NCI-H2196 treated with DMSO at 0.1 percent for 48 hours (cell line): ENCODE results near the gene KISS1.

Source experiments
- DNase-seq: peaks from one replicate; lab custom pipeline; 2025; ENCODE audit not compliant: unreplicated experiment; lab: John Stamatoyannopoulos, UW

The KISS1 gene

GRCh38 chr1:204218552-204218951, 22.3 kb upstream of the KISS1 start:
- no peak for DNase-seq

DNA sequence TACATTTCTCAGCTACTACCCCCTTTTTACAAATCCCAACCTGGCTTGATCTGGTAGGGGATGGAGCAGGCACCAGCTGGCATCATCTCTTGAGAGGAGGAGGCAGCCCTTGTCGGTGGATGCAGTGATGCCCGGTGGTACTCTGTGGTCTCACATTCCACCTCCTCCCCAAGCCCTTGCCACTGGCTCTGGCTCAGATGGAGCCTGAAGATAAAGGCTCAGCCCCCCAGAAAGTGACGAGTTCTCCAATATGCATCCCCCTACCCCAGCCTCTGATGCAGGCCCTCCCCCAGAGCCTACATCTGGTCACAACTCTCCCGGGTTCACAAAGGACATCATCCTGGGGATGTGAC, 21.3 kb upstream of the KISS1 start:
- DNase-seq, result no peak

GRCh38 chr1:204216880-204217647, 20.8 kb upstream of the KISS1 start:
- DNase-seq, result no peak

- DNase-seq, result no peak
Measured at GRCh38 chr1:204216236-204216635, 19.9 kb upstream of the KISS1 start.

DNA sequence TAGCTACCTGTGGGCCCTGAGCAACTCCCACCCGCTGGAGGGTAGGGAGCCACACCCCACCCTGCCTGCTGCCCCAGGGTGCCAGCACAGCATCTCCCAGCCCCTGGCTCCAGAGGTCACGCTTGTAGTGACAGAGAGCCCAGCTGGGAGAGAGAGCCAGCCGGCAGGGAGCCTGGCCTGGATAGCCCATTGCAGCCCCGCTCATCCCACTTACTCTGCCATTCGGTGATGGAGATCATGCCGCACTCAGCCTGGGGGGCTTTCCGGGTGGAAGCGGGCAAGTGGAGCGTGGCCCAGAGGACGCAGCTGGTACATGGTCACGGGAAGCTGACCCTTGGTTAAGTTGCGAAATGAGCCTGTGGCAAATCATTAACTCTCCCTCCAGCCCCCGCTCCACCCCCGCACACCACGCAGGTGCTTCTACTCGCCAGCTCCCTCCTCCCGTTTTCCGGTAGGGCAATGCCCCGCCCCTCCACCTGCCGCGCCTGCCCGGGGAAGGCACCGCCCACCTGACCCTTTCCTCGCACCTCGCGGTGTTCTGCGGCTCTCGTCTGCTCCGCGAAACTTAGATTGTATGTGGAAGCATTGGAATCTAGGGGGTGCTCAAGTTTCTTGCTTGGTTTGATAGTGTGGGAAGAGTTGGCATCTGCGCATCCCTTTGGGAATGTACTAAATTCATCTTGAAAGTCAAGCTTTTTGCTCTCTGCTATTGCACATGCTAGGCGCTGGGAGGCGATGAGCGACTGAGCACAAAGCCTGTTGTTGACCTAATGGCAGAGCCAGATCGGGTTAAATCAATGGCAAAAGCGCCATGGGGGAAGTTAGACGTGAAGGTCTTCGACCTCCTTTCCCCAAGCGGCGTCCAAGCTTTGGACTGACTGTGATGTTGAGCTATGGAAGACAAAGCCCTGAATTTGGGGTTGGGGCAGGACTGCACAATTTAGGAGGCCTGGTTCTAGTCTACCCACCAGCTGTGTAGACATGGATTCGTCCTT, 17.7 kb upstream of the KISS1 start, which contains the start of gene GOLT1A:
Gene GOLT1A (minus strand): TSS at position 321 of the 995 bp plus-strand sequence. CDS start 82 bp downstream, at position 239.
- DNase-seq, result no peak

- no peak for DNase-seq
Measured at GRCh38 chr1:204212715-204213114, 16.4 kb upstream of the KISS1 start.

GRCh38 chr1:204211046-204211445, 14.8 kb upstream of the KISS1 start:
- DNase-seq, result no peak

GRCh38 chr1:204207136-204207616, 10.9 kb upstream of the KISS1 start:
- peak; percentile 13 for DNase-seq

DNA sequence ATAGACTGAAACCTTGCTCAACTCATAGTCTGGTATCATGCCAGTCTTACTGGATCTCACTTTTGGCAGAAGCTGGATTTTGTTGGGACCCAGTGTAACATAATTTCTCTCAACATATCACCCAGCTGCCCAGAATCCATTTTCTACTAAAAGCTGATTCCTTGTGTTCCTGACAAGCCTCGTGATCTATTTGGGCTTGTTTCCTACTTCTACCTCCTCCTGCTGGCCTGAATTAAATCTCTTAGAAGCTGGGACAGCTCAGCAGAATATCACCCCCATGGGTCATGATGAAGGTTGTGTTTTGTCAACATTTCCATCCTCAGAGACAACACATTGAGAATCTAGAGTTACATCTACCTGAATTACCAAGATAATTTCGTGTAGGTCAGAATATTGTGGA, 9.8 kb upstream of the KISS1 start:
- DNase-seq, result no peak

GRCh38 chr1:204205486-204205885, 9.2 kb upstream of the KISS1 start:
- DNase-seq, result no peak

DNA sequence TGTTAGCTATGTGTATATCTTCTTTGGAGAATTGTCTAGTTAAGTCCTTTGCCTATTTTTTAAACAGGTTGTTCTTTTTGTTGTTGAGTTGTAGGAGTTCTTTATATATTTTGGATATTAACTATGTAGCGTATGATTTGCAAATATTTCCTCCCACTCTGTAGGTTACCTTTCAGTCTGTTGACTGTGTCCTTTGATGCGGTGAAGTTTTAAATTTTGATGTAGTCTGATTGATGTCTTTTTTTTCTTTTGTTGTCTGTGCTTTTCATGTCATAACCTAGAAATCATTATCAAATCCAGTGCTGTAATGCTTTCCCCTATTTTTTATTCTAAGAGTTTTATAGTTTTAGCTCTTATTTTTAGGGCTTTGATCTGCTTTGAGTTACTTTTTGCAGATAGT, 8.7 kb upstream of the KISS1 start:
- no peak for DNase-seq

DNA sequence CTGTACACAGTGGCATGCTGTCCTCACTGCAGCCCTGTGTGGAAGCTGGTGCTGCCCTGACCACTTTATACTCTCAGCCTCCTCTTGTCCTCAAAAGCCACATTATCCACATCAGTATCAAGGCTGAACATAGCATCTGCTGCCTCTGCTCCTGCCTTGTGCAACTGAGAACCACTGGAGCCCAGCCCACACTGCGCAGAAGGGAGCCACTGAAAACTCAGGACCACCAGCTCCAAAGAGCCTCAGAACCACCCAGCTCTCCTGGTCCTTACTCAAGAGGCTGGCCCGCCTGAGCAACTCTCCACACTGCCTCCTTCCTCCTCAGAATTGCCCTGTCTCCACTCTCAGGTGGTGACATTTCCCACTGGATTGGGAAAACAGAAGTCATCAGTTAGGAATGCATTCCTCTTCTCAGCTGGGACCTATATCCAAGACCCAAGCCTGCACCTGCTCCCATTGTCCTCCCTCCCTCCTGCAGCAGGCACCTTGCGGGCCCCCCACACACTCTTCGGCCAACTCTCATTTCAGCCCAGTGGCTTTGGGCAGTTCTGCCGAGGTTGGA, 7.0 kb upstream of the KISS1 start:
- DNase-seq, result no peak

DNA sequence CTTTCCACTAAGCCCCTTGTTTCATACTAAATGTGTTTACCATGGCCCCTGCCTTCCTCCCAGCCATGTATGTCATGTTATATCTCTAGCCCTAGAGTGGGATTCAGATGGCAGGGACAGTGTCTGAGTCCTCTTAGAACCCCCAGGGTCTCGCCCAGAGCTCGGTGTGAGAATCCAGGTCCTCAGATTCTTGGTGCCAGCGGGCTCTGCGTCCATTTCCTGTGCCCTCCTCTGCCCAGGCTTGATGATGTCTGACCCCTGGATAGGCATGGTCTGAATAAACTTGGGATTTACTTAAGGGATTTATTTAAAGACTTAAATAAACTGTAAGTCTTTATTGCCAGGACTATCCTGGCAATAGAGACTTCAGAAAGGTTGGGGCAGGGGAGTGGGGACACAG, 6.2 kb upstream of the KISS1 start:
- DNase-seq, result no peak

DNA sequence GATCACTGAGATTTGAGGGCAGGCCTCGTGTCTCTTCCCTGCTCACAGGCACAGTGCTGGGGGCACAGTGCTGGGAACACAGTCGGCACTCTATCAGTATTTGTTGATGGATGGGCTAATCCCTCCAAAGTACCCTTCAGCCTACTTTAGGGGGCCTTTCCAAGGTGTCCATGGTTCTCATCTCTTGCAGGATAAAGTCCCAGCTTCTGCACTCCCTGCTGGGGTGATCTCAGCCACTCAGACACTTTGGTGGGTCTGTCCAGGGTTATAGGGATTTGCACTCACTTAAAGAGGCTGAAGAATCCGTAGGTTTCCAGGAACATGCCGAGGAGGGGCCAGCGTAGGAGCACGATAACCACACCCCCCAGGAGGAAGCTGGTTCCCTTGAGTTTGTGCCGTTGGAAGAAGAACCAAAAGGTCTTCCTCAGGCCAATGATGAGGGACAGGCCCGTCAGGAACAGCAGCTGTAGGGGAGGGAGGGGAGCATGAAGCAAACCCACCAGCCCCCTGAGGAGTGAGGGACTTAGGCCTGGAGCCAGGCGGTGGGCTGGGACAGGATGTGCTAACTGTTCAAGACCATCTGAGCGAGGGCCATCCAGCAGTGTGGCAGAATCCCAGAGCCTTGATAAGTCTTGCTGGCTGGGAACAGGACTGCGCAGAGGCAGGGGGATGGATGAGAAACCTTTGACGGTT, 5.2 kb upstream of the KISS1 start:
- no peak for DNase-seq

DNA sequence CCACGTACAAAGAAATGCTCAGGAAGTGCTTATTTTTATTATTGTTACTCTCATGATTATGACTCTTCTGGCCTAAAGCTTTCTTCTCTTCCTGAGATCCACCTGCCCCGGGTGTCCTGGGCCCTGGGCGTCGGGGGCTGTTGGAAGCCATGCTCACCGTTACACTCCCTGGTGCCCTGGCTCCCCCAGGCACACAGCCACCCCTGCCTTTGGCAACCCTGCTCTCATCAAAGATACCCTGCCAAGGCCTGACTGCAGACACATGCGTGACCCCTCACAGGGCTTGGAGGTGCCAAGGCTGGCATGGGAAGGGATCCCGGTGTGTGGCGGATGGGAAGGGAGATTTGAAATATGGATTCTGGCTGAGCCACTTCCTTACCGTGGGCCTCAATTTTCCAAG, 3.3 kb upstream of the KISS1 start:
- no peak for DNase-seq

- DNase-seq, result no peak
Measured at GRCh38 chr1:204198348-204199340, 2.4 kb upstream of the KISS1 start.

DNA sequence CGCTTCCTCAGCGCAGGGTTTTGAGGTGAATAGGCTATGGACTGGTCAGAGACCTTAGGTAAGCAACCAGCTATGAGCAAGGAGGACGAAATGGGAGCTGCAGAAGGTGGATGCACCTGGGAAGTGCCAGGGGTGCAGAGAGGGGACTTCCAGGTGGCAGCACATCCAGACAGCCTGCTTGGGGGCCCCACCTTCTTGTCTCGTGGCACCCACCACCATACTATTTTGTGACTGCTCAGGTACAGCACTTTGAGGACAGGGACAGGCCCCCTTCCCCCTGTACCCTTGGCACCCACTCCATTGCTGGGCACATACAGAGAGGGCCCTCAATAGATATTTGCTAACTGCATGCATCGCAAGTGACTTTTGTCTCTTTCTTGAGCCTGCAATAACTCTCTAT, 777 bp upstream of the KISS1 start:
- no peak for DNase-seq

- DNase-seq, result no peak
Measured at GRCh38 chr1:204194771-204195170, 1.5 kb downstream of the KISS1 start.

GRCh38 chr1:204194080-204194479, 2.2 kb downstream of the KISS1 start:
- DNase-seq, result no peak
